Hepatocyte (in vitro differentiated cells): ENCODE measurements around the gene CDCP1. TPM values are rescaled to one million over a fixed set of nuclear protein-coding genes. Genes with fewer than 3 reads are reported as not detected.

Experiments
- DNase-seq: peaks from one replicate; pipeline ENCODE4 v3.0.0-alpha.2; 2016; ENCODE audit warnings: low spot score
- H2AFZ ChIP-seq: fragments of 200-600 bp; sonication (generic); 2 replicates; pipeline ENCODE4 v1.6.0; 2016; ENCODE audit warnings: antibody characterized with exemption, mild to moderate bottlenecking
- H3K27ac ChIP-seq: fragments of 200-600 bp; sonication (generic); 2 replicates; pipeline ENCODE4 v1.5.1; 2016; ENCODE audit warnings: mild to moderate bottlenecking
- H3K27me3 ChIP-seq: fragments of 200-600 bp; sonication (generic); 2 replicates; pipeline ENCODE4 v1.6.1; 2016
- H3K36me3 ChIP-seq: fragments of 200-600 bp; sonication (generic); replicated peaks from 2 replicates; pipeline ENCODE4 v1.5.1; 2016; ENCODE audit warnings: low read depth; ENCODE audit not compliant: insufficient read depth
- H3K4me1 ChIP-seq: fragments of 200-600 bp; sonication (generic); 2 replicates; pipeline ENCODE4 v1.5.1; 2016; ENCODE audit warnings: mild to moderate bottlenecking, moderate library complexity; ENCODE audit not compliant: insufficient read depth
- H3K4me2 ChIP-seq: fragments of 200-600 bp; sonication (generic); 2 replicates; pipeline ENCODE4 v1.6.0; 2016
- H3K4me3 ChIP-seq: fragments of 200-600 bp; sonication (generic); 2 replicates; pipeline ENCODE4 v1.5.1; 2016; ENCODE audit warnings: mild to moderate bottlenecking
- H3K79me2 ChIP-seq: fragments of 200-600 bp; sonication (generic); 2 replicates; pipeline ENCODE4 v1.6.0; 2017; ENCODE audit warnings: mild to moderate bottlenecking
- H3K9me2 ChIP-seq: fragments of 200-600 bp; sonication (generic); replicated peaks from 2 replicates; pipeline ENCODE4 v1.6.0; 2017; ENCODE audit warnings: mild to moderate bottlenecking; ENCODE audit not compliant: insufficient read depth
- H3K9me3 ChIP-seq: fragments of 200-600 bp; sonication (generic); 2 replicates; pipeline ENCODE4 v1.5.1; 2016; ENCODE audit warnings: low read depth, mild to moderate bottlenecking
- H4K20me1 ChIP-seq: fragments of 200-600 bp; sonication (generic); 2 replicates; pipeline ENCODE4 v1.6.0; 2016; ENCODE audit warnings: mild to moderate bottlenecking; ENCODE audit not compliant: insufficient read depth, poor library complexity, severe bottlenecking
- CTCF ChIP-seq: fragments of 200-600 bp; sonication (generic); IDR thresholded peaks from 2 replicates; pipeline ENCODE4 v1.5.1; 2016; ENCODE audit warnings: antibody characterized with exemption, mild to moderate bottlenecking; ENCODE audit not compliant: poor library complexity
- EZH2 ChIP-seq: fragments of 200-600 bp; sonication (generic); IDR thresholded peaks from 2 replicates; pipeline ENCODE4 v1.6.1; 2016; ENCODE audit warnings: antibody characterized with exemption, mild to moderate bottlenecking, borderline replicate concordance
- EZH2phosphoT487 ChIP-seq: fragments of 200-600 bp; sonication (generic); IDR thresholded peaks from one replicate; pipeline ENCODE4 v1.6.1; 2018; ENCODE audit warnings: antibody characterized with exemption, mild to moderate bottlenecking, low read depth, moderate library complexity; ENCODE audit not compliant: unreplicated experiment, severe bottlenecking
- WGBS: methylation state at CpG from one replicate; pipeline ENCODE4 v1.1.6; 2016; ENCODE audit warnings: low lambda C conversion rate; ENCODE audit errors: missing lambda C conversion rate; 5-methylcytosine and 5-hydroxymethylcytosine counted together
- polyA plus RNA-seq: library from polyadenylated mRNA; unstranded; fragments of >200 nt; fragmentation: Nextera tagmentation; extraction: Ambion mirVana; gene quantifications from 2 replicates; pipeline ENCODE4 v1.2.1, GENCODE V29; 2016
- total RNA-seq: library from RNA; depleted of rRNA; stranded (reverse); fragments of >200 nt; gene quantifications from 2 replicates; pipeline ENCODE4 v1.2.3, GENCODE V29; 2014

The CDCP1 gene, protein sequence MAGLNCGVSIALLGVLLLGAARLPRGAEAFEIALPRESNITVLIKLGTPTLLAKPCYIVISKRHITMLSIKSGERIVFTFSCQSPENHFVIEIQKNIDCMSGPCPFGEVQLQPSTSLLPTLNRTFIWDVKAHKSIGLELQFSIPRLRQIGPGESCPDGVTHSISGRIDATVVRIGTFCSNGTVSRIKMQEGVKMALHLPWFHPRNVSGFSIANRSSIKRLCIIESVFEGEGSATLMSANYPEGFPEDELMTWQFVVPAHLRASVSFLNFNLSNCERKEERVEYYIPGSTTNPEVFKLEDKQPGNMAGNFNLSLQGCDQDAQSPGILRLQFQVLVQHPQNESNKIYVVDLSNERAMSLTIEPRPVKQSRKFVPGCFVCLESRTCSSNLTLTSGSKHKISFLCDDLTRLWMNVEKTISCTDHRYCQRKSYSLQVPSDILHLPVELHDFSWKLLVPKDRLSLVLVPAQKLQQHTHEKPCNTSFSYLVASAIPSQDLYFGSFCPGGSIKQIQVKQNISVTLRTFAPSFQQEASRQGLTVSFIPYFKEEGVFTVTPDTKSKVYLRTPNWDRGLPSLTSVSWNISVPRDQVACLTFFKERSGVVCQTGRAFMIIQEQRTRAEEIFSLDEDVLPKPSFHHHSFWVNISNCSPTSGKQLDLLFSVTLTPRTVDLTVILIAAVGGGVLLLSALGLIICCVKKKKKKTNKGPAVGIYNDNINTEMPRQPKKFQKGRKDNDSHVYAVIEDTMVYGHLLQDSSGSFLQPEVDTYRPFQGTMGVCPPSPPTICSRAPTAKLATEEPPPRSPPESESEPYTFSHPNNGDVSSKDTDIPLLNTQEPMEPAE
- total RNA-seq (7.0 and 7.3 TPM in 2 replicates), polyA plus RNA-seq (4.8 and 5.3 TPM in 2 replicates)

- Histone ChIP-seq H4K20me1 (no peaks in the 10 kb centered on the region), H3K4me2 (peak within 1 kb of the TSS; percentile 96), H3K27me3 (peaks cover 45% of the 10 kb centered on the region), H2AFZ (peak within 1 kb of the TSS; percentile 76), H3K36me3 (no peaks in the 10 kb centered on the region), H3K27ac (peak within 1 kb of the TSS; percentile 77), H3K79me2 (peaks cover 7% of the 10 kb centered on the region), H3K9me2 (no peaks in the 10 kb centered on the region), H3K9me3 (peaks cover 2% of the 10 kb centered on the region), H3K4me1 (peaks cover 9% of the 10 kb centered on the region), H3K4me3 (peak within 1 kb of the TSS; percentile 72)
- peak; percentile 54 for DNase-seq
- TF ChIP-seq EZH2 (peak; percentile 42), CTCF (no peak), EZH2phosphoT487 (no peak)
- WGBS: 1% methylated on average over 84 of the region's 92 CpGs
Measured at GRCh38 chr3:45145681-45146614, at the start of gene CDCP1. Gene CDCP1, minus strand, starts transcription at chr3:45146378. Its CDS starts 91 bp downstream, at chr3:45146287.

GRCh38 chr3:45194791-45195190 lies 48.6 kb upstream of the CDCP1 start:
- no peak overlapping the region for H3K4me3 ChIP-seq
- TF ChIP-seq CTCF (no peak), EZH2phosphoT487 (no peak), EZH2 (no peak)
- H2AFZ ChIP-seq: no peak overlapping the region
- no peaks in the 10 kb centered on the region for H3K36me3 ChIP-seq
- peaks cover 13% of the 10 kb centered on the region for H3K4me1 ChIP-seq
- no peaks in the 10 kb centered on the region for H3K79me2 ChIP-seq
- WGBS: 91% methylated on average over 5 of the region's 5 CpGs
- H3K27ac ChIP-seq: no peak overlapping the region
- H3K9me3 ChIP-seq: no peaks in the 10 kb centered on the region
- no peaks in the 10 kb centered on the region for H3K9me2 ChIP-seq
- no peaks in the 10 kb centered on the region for H4K20me1 ChIP-seq
- no peaks in the 10 kb centered on the region for H3K27me3 ChIP-seq
- no peak for DNase-seq
- H3K4me2 ChIP-seq: no peak overlapping the region

DNA sequence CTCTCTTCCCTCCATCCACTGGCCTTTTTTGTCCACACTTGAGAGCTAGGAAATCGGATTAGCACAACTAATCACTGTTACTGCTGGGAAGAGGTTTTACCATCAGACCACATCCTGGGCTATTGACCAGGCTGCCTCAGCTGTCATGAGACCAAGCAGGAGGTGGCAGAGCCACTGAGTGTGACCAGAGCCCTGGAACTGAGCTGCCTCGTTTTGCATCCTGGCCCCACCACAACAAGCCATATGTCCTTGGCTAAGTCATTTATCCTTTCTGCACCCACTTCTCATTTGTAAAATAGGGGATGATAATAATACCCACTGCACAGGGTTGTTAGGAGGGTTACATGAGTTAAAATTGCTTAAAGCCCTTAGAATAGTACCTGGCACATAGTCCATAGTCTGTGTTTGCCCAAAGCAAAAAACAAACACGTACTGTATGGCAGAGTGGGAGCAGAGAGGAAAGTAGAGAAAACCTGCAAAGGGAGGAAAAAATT lies 45.8 kb upstream of the CDCP1 start:
- no peaks in the 10 kb centered on the region for H3K79me2 ChIP-seq
- H3K36me3 ChIP-seq: no peaks in the 10 kb centered on the region
- H3K9me2 ChIP-seq: no peaks in the 10 kb centered on the region
- H3K4me2 ChIP-seq: peak overlapping the region; percentile 52
- DNase-seq: no peak
- H3K27me3 ChIP-seq: no peaks in the 10 kb centered on the region
- H2AFZ ChIP-seq: no peak overlapping the region
- peaks cover 18% of the 10 kb centered on the region for H3K4me1 ChIP-seq
- peak overlapping the region; percentile 65 for H3K27ac ChIP-seq
- no peaks in the 10 kb centered on the region for H3K9me3 ChIP-seq
- no peaks in the 10 kb centered on the region for H4K20me1 ChIP-seq
- no peak overlapping the region for H3K4me3 ChIP-seq
- WGBS: 53% methylated on average over 3 of the region's 3 CpGs
- TF ChIP-seq EZH2: no peak
- no peak for TF ChIP-seq EZH2phosphoT487
- TF ChIP-seq CTCF: no peak
